DMS153 treated with DMSO at 0.1 percent for 48 hours (cell line): Measurements from ENCODE around the gene CBY2.
"Not testable (repeated sequence)": the region's sequence is repeated elsewhere in the genome, so short reads cannot be mapped to it uniquely, and the experiment has no call there.

Source experiments
- DNase-seq: peaks from one replicate; lab custom pipeline; 2025; ENCODE audit not compliant: unreplicated experiment; lab: John Stamatoyannopoulos, UW

The CBY2 gene

DNA sequence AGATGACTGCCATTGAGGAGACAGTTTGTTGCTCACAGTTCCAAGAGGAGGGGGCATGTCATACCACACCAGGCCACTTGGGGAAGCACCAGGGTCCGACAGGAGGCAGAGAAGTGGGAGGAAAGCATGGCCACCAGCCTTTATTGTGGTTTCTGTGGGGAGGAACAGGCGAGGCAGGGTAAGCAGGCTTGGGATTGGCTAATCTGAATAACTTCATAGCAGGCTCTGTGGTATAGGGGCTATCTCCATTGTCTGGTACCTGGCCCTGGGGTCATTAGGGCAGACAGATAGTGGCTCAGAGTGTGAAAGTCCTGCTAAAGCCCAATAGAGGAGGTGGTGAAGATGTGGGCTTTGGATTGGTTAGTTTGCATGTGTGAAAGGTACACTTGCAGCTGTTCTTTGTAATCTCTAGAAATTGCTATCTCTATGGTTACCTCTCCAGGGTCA, 35.5 kb downstream of the CBY2 start:
- DNase-seq: no peak

- no peak for DNase-seq
Observed at GRCh38 chr13:45742985-45743384, 40.9 kb downstream of the CBY2 start.

DNA sequence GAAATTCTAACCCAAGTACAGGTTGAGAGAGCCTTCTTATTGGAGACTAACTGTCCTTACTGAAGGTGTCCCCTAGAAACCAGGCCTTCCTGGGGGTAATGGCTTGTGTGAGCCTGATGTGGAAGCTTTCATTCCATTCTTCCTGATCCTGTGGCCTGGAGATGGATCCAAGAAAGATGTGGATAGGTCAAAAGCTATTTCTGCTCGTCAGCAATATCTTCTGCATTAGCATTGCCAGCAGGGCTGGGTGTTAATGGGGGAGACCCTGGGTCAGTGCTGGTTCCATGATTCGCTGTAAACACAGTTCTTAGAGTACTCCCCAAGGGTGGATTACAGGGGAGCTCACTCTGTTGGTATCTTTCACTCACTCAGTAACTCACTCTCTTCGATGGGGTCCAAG, 42.9 kb downstream of the CBY2 start:
- no peak for DNase-seq

- no peak for DNase-seq
Observed at GRCh38 chr13:45747071-45747470, 45.0 kb downstream of the CBY2 start.

DNA sequence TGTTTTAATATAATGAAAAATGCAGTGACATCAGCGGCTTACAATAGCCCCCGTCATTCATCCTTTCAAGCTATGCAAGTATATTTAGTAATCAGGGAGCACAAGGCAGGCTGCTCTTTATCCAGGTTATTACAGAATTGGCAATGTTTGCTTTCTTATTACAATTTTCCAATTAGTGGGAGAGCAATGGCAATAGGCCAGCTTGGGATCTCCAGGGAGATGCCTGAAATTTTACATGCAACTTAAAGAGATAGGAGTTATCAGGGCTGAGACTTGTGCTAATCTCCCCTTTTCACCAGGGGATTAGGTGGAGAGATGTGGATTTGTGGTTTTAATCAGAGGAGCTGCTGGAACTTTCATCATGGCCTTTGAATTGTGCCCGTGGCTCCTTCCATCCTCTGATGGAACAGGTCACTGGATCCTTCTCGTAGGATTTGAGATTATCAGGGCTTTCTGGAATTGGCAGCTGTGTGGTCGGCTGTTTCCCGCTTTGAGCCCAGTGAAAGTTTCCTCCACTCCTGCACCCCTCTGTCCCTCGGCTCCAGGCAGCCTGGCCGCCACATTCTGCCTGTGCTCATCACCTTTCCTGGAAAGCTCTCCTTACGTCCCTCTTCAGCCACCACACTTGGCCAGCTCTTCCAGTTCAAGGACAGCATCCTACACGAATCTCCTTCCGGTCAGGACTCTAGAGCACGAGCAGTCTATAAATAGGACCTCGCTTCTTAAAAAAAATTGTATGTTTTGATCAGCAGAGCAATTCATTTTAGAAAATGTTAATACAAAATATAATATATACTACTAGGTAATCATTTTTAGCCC, 47.0 kb downstream of the CBY2 start:
- DNase-seq: no peak

DNA sequence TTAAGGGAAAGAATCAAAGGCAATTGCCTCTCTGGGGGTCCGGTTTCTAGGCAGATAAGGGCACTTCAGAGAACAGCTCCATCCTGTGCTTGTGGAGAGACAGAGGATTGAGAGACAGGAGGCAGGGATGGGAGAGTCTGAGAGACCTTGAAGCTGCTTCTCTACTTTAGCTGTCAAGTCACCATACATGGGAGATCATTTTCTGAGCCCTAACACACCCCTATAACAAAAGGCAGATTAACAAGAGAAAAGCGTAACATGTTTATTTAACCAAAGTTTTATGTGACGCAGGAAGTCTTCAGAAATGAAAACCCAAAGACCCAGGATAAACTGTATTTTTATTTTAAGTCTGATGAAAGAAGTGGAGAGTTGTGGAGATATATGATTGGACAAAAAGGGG, 48.4 kb downstream of the CBY2 start:
- no peak for DNase-seq

DNA sequence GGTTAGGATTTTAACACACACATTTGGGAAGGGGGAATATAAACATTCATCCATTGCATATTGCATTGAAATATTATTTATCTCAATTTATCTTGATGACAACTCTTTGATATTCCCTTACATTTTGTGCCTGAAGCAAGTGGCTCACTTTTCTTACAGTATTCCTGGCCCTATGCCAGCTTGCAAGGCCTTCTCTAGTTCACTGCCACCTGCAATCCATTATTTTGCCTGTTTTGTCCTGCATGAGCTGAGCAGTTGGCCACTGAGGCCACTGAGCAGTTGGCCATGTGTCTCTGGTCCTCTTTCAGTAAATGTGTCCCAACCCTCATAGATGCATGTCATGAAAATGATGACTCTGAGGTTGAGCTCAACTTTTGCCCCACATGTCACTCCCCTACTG, 49.8 kb downstream of the CBY2 start:
- DNase-seq: no peak

DNA sequence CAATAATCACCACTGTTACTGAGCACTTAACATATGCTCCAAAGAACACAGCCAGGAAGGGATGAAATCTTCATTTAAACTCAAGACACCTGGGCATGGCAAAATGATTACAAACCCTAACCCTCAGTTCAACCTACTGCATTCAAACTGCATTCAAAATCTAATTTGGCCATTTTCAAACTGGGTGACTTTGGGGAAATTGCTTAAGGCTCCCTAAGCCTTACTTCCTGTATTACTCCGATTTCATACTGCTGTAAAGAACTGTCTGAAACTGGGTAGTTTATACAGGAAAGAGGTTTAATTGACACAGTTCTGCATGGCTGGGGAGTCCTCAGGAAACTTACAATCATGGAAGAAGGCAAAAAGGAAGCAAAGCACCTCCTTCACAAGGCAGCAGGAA, 50.4 kb downstream of the CBY2 start:
- no peak for DNase-seq

GRCh38 chr13:45756498-45756897, 54.4 kb downstream of the CBY2 start:
- DNase-seq: not testable (repeated sequence)

- not testable (repeated sequence) for DNase-seq
Observed at GRCh38 chr13:45757589-45757988, 55.5 kb downstream of the CBY2 start.

- no peak for DNase-seq
Observed at GRCh38 chr13:45763419-45763818, 61.3 kb downstream of the CBY2 start.
